Vagina (tissue), 2 donors: ENCODE results near the gene DDR1. TPM values are rescaled to one million over a fixed set of nuclear protein-coding genes. Genes with fewer than 3 reads are reported as not detected.

Experiments
- DNase-seq, 2 donors: peaks; one replicate each; pipeline ENCODE4 v3.0.0-alpha.2; 2017; ENCODE audit errors: extremely low spot score in 2 of 2
- H3K27ac ChIP-seq: fragments of 200-600 bp; sonication (generic); one replicate; pipeline ENCODE4 v1.5.1; 2019
- H3K27me3 ChIP-seq: fragments of 200-600 bp; sonication (generic); one replicate; pipeline ENCODE4 v1.5.1; 2019
- H3K36me3 ChIP-seq, 2 donors: fragments of 200-600 bp; sonication (generic); one replicate each; pipeline ENCODE4 v1.5.1; 2017 to 2019
- H3K4me1 ChIP-seq: fragments of 200-600 bp; sonication (generic); one replicate; pipeline ENCODE4 v1.5.1; 2019
- H3K4me3 ChIP-seq, 2 donors: fragments of 200-600 bp; sonication (generic); 1 replicate in 1 of 2; 2 replicates in 1 of 2; pipeline ENCODE4 v1.5.1; 2016 to 2019
- H3K9me3 ChIP-seq: fragments of 200-600 bp; sonication (generic); one replicate; pipeline ENCODE4 v1.5.1; 2019
- POLR2A ChIP-seq, 2 donors: fragments of 450-650 bp; IDR thresholded peaks; one replicate each; pipeline ENCODE4 v1.6.1; 2017; ENCODE audit warnings: antibody characterized with exemption in 2 of 2, mild to moderate bottlenecking in 2 of 2, moderate library complexity in 2 of 2
- POLR2AphosphoS5 ChIP-seq, 2 donors: sonication (generic); formaldehyde crosslinking; IDR thresholded peaks; one replicate each; pipeline ENCODE4 v1.9.0; 2017; ENCODE audit warnings: antibody characterized with exemption in 2 of 2, mild to moderate bottlenecking in 2 of 2, low read depth in 1 of 2; ENCODE audit not compliant: insufficient read depth in 1 of 2
- intact Hi-C: fragments of 100-400 bp; cut with DNase I; formaldehyde crosslinking; loops from one replicate; pipeline ENCODE4 v1.15.1; 2023
- microRNA-seq: library from miRNA; unstranded; fragments of <30 nt; microRNA quantifications from one replicate; pipeline ENCODE4, GENCODE V29; 2017; ENCODE audit warnings: borderline number of aligned reads, borderline replicate concordance
- small RNA-seq: library from RNA; depleted of rRNA; stranded (forward); fragments of <200 nt; gene quantifications from one replicate; pipeline ENCODE3, GENCODE V24; 2016
- total RNA-seq: library from RNA; depleted of rRNA; stranded (reverse); fragments of >200 nt; gene quantifications from one replicate; pipeline ENCODE4 v1.2.3, GENCODE V29; 2016
- TF ChIP-seq, protein P1 (sequence below), 3 experiments: fragments of 450-650 bp in 2 of 3; fragments of 200-600 bp in 1 of 3; sonication (generic) in 1 of 3; IDR thresholded peaks; one replicate each; pipeline ENCODE4 v1.5.1; 2017 to 2019; ENCODE audit warnings: antibody characterized with exemption in 3 of 3, mild to moderate bottlenecking in 2 of 3, moderate library complexity in 2 of 3

Gene DDR1
- total RNA-seq, 1 donor from 2014 or later = 71.5 TPM

DNA sequence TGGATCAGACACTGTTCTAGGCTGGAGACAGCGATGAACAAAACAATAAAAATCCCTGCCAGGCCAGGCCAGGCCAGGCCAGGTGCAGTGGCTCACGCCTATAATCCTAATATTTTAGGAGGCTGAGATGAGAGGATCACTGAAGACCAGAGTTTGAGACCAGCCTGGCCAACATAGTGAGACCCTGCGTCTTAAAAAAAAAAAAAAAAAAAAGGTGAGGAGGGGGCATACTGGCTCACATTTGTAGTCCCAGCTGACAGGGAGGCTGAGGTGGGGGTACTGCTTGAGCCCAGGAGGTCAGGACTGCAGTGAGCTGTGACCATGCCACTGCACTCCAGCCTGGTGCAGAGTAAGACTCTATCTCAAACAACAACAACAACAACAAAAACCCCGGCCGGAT, 61.0 kb downstream of the DDR1 start:
- TF ChIP-seq, protein P1, sequence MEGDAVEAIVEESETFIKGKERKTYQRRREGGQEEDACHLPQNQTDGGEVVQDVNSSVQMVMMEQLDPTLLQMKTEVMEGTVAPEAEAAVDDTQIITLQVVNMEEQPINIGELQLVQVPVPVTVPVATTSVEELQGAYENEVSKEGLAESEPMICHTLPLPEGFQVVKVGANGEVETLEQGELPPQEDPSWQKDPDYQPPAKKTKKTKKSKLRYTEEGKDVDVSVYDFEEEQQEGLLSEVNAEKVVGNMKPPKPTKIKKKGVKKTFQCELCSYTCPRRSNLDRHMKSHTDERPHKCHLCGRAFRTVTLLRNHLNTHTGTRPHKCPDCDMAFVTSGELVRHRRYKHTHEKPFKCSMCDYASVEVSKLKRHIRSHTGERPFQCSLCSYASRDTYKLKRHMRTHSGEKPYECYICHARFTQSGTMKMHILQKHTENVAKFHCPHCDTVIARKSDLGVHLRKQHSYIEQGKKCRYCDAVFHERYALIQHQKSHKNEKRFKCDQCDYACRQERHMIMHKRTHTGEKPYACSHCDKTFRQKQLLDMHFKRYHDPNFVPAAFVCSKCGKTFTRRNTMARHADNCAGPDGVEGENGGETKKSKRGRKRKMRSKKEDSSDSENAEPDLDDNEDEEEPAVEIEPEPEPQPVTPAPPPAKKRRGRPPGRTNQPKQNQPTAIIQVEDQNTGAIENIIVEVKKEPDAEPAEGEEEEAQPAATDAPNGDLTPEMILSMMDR (IDR thresholded peaks at IDR 0.05) = no peak
- TF ChIP-seq POLR2AphosphoS5 (IDR thresholded peaks at IDR 0.05; ENCODE audit: insufficient read depth in 1 of 2, low read depth in 1 of 2) = no peak
- TF ChIP-seq POLR2A (IDR thresholded peaks at IDR 0.05) = no peak
- no peak overlapping the region for H3K4me3 ChIP-seq
- no peaks in the 10 kb centered on the region for H3K9me3 ChIP-seq
- H3K4me1 ChIP-seq = no peaks in the 10 kb centered on the region
- DNase-seq = no peak
- no peaks in the 10 kb centered on the region for H3K27me3 ChIP-seq
- no peak overlapping the region for H3K27ac ChIP-seq
- intact Hi-C loops = no loop called here
- no peaks in the 10 kb centered on the region for H3K36me3 ChIP-seq

DNA sequence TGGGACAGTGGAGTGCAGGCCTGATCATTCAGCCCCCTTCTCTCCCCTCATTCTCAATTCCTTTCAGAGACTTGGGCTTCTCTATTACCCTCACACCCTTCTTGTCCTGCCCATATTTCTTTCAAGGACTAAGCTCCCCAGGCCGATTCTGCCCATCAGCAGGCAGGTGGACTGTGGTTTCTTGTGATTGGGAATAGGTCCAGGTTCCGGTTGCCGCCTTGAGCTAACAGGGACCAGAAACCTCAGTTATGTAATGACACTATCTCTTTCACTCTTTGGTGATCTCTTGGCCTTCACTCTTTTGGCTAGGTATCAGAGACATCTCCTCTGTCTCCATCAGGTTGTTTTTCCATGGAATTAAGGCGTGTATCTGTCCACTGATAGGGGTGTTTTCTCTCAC, 62.9 kb downstream of the DDR1 start:
- H3K4me1 ChIP-seq = no peaks in the 10 kb centered on the region
- TF ChIP-seq POLR2A (IDR thresholded peaks at IDR 0.05) (no peak), POLR2AphosphoS5 (IDR thresholded peaks at IDR 0.05; ENCODE audit: insufficient read depth in 1 of 2, low read depth in 1 of 2) (no peak)
- TF ChIP-seq, protein P1 (IDR thresholded peaks at IDR 0.05) = no peak
- no peaks in the 10 kb centered on the region for H3K27me3 ChIP-seq
- no peak for DNase-seq
- intact Hi-C loops = no loop called here
- H3K27ac ChIP-seq = no peak overlapping the region
- no peaks in the 10 kb centered on the region for H3K36me3 ChIP-seq
- H3K9me3 ChIP-seq = no peaks in the 10 kb centered on the region
- H3K4me3 ChIP-seq = no peak overlapping the region

GRCh38 chr6:30948811-30949210, 64.5 kb downstream of the DDR1 start:
- no peaks in the 10 kb centered on the region for H3K36me3 ChIP-seq
- H3K9me3 ChIP-seq = no peaks in the 10 kb centered on the region
- H3K4me1 ChIP-seq = no peaks in the 10 kb centered on the region
- TF ChIP-seq, protein P1 (IDR thresholded peaks at IDR 0.05) = no peak
- TF ChIP-seq POLR2A (IDR thresholded peaks at IDR 0.05) (no peak), POLR2AphosphoS5 (IDR thresholded peaks at IDR 0.05; ENCODE audit: insufficient read depth in 1 of 2, low read depth in 1 of 2) (no peak)
- H3K27me3 ChIP-seq = no peaks in the 10 kb centered on the region
- no peak for DNase-seq
- H3K27ac ChIP-seq = no peak overlapping the region
- no peak overlapping the region for H3K4me3 ChIP-seq
- intact Hi-C loops = no loop called here

Small RNA genes lying within 50 kb of the gene (microRNA-seq; reads per million reads assigned to microRNA genes)
- 2.9 reads per million for gene MIR4640

Small RNA genes lying within 50 kb of the gene (small RNA-seq; reads per million reads assigned to genes)
- not detected for gene RF00019

Other genes starting within 250 kb of the DDR1 start
- gene C6orf136, start 237.4 kb upstream of the DDR1 start, total RNA-seq = 15.7 TPM
- 24.8 TPM for gene DHX16, start 211.5 kb upstream of the DDR1 start, total RNA-seq
- 42.5 TPM for gene PPP1R18, start 197.9 kb upstream of the DDR1 start, total RNA-seq
- 6.1 TPM for gene NRM, start 193.5 kb upstream of the DDR1 start, total RNA-seq
- 12.3 TPM for gene MDC1, start 167.2 kb upstream of the DDR1 start, total RNA-seq
- gene TUBB, start 164.2 kb upstream of the DDR1 start, total RNA-seq = 293 TPM
- gene FLOT1, start 141.8 kb upstream of the DDR1 start, total RNA-seq = 165 TPM
- gene IER3, start 140.0 kb upstream of the DDR1 start, total RNA-seq = 40.5 TPM
- 16.7 TPM for gene GTF2H4, start 23.7 kb downstream of the DDR1 start, total RNA-seq
- gene VARS2, start 29.7 kb downstream of the DDR1 start, total RNA-seq = 18.9 TPM
- gene SFTA2, start 47.7 kb downstream of the DDR1 start, total RNA-seq = not detected
- gene MUCL3, start 56.5 kb downstream of the DDR1 start, total RNA-seq = 0.49 TPM
- 207 TPM for gene MUC21, start 99.2 kb downstream of the DDR1 start, total RNA-seq
- 2.9 TPM for gene MUC22, start 126.0 kb downstream of the DDR1 start, total RNA-seq
- gene C6orf15, start 228.1 kb downstream of the DDR1 start, total RNA-seq = not detected
- gene PSORS1C1, start 230.3 kb downstream of the DDR1 start, total RNA-seq = 9.6 TPM
- gene CDSN, start 235.9 kb downstream of the DDR1 start, total RNA-seq = 1.5 TPM